Fibroblast of lung (primary cell): Measurements from ENCODE around the gene SHISA8. TPM values are rescaled to one million over a fixed set of nuclear protein-coding genes. Genes with fewer than 3 reads are reported as not detected.

ENCODE experiments used
- DNase-seq, 2 donors: peaks; one replicate each; pipeline versions ENCODE4 v3.0.0 to v3.0.0-alpha.2; 2010; ENCODE audit warnings: low read depth in 2 of 2
- H2AFZ ChIP-seq: 2 replicates; pipeline ENCODE4 v1.5.1; 2012; ENCODE audit warnings: low read length, control low read depth, inconsistent platforms
- H3K27ac ChIP-seq: 2 replicates; pipeline ENCODE4 v1.5.1; 2011; ENCODE audit warnings: low read length, control low read depth; ENCODE audit not compliant: insufficient read depth
- H3K27me3 ChIP-seq: 2 replicates; pipeline ENCODE4 v1.5.1; 2011; ENCODE audit warnings: mild to moderate bottlenecking, low read length; ENCODE audit not compliant: control insufficient read depth, insufficient read depth
- H3K36me3 ChIP-seq: 2 replicates; pipeline ENCODE4 v1.5.1; 2011; ENCODE audit warnings: low read length; ENCODE audit not compliant: control insufficient read depth, insufficient read depth
- H3K4me1 ChIP-seq: 2 replicates; pipeline ENCODE4 v1.5.1; 2011; ENCODE audit warnings: low read length; ENCODE audit not compliant: control insufficient read depth, insufficient read depth; ENCODE audit errors: extremely low read depth
- H3K4me2 ChIP-seq: 2 replicates; pipeline ENCODE4 v1.5.1; 2011; ENCODE audit warnings: low read length, control low read depth; ENCODE audit not compliant: insufficient read depth; ENCODE audit errors: extremely low read depth
- H3K4me3 ChIP-seq, 4 experiments: fragments of 200-600 bp in 1 of 4; sonication (generic) in 1 of 4; replicated peaks in 1 of 4; 2 replicates each; pipeline ENCODE4 v1.5.1; 2011 to 2016; ENCODE audit warnings: low read length in 4 of 4, low read depth in 3 of 4, mild to moderate bottlenecking in 3 of 4, control low read depth in 2 of 4, inconsistent platforms in 1 of 4, mixed read lengths in 1 of 4; ENCODE audit not compliant: insufficient read depth in 1 of 4; ENCODE audit errors: control extremely low read depth in 1 of 4
- H3K79me2 ChIP-seq: 2 replicates; pipeline ENCODE4 v1.5.1; 2012; ENCODE audit warnings: mild to moderate bottlenecking, low read length, inconsistent platforms; ENCODE audit not compliant: control insufficient read depth, insufficient read depth
- H3K9ac ChIP-seq: 2 replicates; pipeline ENCODE4 v1.5.1; 2011; ENCODE audit warnings: mild to moderate bottlenecking, low read length, control low read depth; ENCODE audit not compliant: insufficient read depth
- H3K9me3 ChIP-seq: 2 replicates; pipeline ENCODE4 v1.5.1; 2012; ENCODE audit warnings: low read depth, low read length; ENCODE audit not compliant: control insufficient read depth, insufficient read depth
- H4K20me1 ChIP-seq: 2 replicates; pipeline ENCODE4 v1.5.1; 2011; ENCODE audit warnings: low read length; ENCODE audit not compliant: control insufficient read depth, insufficient read depth; ENCODE audit errors: extremely low read depth
- EZH2 ChIP-seq: IDR thresholded peaks from 2 replicates; pipeline ENCODE4 v1.5.1; 2012; ENCODE audit warnings: low read length, control low read depth, mild to moderate bottlenecking; ENCODE audit errors: missing control alignments
- polyA plus RNA-seq, 2 donors: library from polyadenylated mRNA; depleted of rRNA in 1 of 2; stranded (reverse) in 1 of 2; unstranded in 1 of 2; fragments of >200 nt; gene quantifications; 2 replicates each; pipeline ENCODE4 v1.2.1, GENCODE V29; 2011 to 2012; ENCODE audit warnings: missing spikeins in 1 of 2
- total RNA-seq: library from RNA; depleted of rRNA; stranded (reverse); fragments of >200 nt; gene quantifications from 2 replicates; pipeline ENCODE4 v1.2.1, GENCODE V29; 2014
- TF ChIP-seq, protein P1 (sequence below), 2 donors: IDR thresholded peaks in 1 of 2; conservative IDR thresholded peaks in 1 of 2; 1 replicate in 1 of 2; 2 replicates in 1 of 2; pipeline ENCODE4 v1.5.1; 2011 to 2012; ENCODE audit warnings: low read length in 2 of 2, control low read depth in 1 of 2, inconsistent platforms in 1 of 2, low read depth in 1 of 2, mild to moderate bottlenecking in 1 of 2

SHISA8 gene
- total and polyA plus RNA-seq, 2 donors (not counting 1 experiment from before 2014, with no cell fraction given): not detected

DNA sequence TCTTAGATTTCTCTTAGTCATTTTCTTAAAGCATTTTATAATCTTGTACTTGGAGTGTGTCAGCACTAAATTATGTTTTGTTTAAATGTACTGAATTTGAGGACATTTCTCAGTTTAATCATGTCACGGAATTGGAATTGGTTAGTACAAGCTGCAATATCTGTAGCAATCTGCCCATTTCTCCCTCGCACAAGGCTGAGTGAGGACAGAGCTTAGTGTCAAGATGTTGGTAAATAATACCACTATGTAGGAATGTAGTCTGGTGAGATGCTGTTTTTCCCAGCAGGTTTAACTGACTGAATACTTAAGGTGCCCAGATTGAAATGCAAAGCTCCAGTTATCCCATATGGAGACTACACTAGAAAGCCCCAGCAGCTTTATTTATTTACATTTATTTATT lies 51.4 kb downstream of the SHISA8 start:
- Histone ChIP-seq H3K9me3 (no peaks in the 10 kb centered on the region), H2AFZ (no peak overlapping the region), H3K4me1 (peaks cover 4% of the 10 kb centered on the region), H3K4me2 (no peak overlapping the region), H3K9ac (no peak overlapping the region), H3K36me3 (peaks cover 4% of the 10 kb centered on the region), H3K79me2 (peaks cover 28% of the 10 kb centered on the region), H3K27ac (no peak overlapping the region), H4K20me1 (peaks cover 5% of the 10 kb centered on the region), H3K27me3 (no peaks in the 10 kb centered on the region), H3K4me3 (no peak overlapping the region)
- TF ChIP-seq, protein P1, sequence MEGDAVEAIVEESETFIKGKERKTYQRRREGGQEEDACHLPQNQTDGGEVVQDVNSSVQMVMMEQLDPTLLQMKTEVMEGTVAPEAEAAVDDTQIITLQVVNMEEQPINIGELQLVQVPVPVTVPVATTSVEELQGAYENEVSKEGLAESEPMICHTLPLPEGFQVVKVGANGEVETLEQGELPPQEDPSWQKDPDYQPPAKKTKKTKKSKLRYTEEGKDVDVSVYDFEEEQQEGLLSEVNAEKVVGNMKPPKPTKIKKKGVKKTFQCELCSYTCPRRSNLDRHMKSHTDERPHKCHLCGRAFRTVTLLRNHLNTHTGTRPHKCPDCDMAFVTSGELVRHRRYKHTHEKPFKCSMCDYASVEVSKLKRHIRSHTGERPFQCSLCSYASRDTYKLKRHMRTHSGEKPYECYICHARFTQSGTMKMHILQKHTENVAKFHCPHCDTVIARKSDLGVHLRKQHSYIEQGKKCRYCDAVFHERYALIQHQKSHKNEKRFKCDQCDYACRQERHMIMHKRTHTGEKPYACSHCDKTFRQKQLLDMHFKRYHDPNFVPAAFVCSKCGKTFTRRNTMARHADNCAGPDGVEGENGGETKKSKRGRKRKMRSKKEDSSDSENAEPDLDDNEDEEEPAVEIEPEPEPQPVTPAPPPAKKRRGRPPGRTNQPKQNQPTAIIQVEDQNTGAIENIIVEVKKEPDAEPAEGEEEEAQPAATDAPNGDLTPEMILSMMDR (conservative IDR thresholded peaks at IDR 0.05 in 1 of 2, IDR thresholded peaks at IDR 0.05 in 1 of 2; ENCODE audit: low read depth in 1 of 2, low read length in 2 of 2): no peak
- TF ChIP-seq EZH2: no peak
- DNase-seq: peak in 1 of 2 donors; percentile 80

DNA sequence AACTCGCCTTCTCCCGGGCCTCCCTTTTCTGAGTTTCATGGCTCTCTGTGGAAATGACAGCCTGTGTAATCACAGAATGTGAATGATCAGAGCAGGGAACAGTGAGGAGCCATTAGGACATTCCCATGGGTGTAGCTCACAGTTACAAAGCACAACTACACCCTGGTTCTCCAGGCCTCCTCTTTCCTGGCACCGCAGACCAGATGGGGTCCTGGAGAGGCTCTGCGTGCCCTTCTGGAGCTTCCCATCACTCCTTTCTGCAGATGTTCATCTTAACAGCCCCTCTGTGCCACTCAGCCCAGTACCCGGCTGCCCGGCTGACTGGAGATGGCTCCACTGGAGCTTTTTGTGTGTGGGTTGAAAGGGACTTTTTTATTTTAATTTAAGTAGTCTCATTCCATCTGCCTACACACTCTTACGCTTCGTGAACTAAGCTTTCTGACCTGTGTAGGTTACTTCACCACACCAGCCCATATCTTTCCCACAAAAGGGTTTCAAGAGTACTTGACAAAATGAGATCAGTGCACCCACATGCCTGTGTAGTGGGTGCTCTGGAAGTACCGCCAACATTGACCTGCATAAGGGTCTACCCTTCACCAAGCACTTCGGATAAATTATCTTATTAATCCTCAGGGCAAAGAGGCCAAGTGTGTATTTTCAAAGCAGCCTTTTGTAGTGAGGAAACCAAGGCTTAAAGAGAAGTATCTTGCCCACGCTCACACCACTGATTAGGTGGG lies 52.2 kb downstream of the SHISA8 start:
- Histone ChIP-seq H3K4me3 (no peak overlapping the region), H3K36me3 (peaks cover 2% of the 10 kb centered on the region), H4K20me1 (peaks cover 5% of the 10 kb centered on the region), H3K9me3 (no peaks in the 10 kb centered on the region), H3K4me2 (no peak overlapping the region), H3K9ac (no peak overlapping the region), H3K27ac (no peak overlapping the region), H3K27me3 (no peaks in the 10 kb centered on the region), H2AFZ (no peak overlapping the region), H3K79me2 (peaks cover 32% of the 10 kb centered on the region), H3K4me1 (peaks cover 4% of the 10 kb centered on the region)
- TF ChIP-seq, protein P1 (conservative IDR thresholded peaks at IDR 0.05 in 1 of 2, IDR thresholded peaks at IDR 0.05 in 1 of 2; ENCODE audit: low read depth in 1 of 2, low read length in 2 of 2): no peak
- TF ChIP-seq EZH2: no peak
- peak; percentile 34 to 51 for DNase-seq

DNA sequence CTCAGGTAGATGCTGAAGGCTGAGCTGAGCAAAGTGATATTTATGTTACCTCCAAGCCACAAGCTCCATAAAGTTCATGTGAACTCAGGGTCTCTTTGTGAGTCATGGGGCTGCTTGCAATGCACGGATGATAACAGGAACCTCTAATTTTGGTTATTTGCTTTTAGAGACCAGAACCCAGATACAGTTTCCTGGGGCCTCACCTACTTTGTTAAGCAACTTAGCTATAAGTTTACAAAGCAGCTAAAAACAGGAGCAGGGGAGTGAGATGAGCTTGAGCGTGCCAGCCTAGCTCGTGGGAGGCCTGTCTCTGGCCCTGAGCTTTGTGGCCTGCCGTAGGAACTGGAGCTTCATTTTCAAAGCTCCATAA lies 52.7 kb downstream of the SHISA8 start:
- Histone ChIP-seq H3K9me3 (no peaks in the 10 kb centered on the region), H3K79me2 (peaks cover 32% of the 10 kb centered on the region), H3K27ac (no peak overlapping the region), H4K20me1 (peaks cover 5% of the 10 kb centered on the region), H3K27me3 (no peaks in the 10 kb centered on the region), H3K4me3 (no peak overlapping the region), H2AFZ (no peak overlapping the region), H3K36me3 (peaks cover 2% of the 10 kb centered on the region), H3K4me2 (no peak overlapping the region), H3K4me1 (peaks cover 7% of the 10 kb centered on the region), H3K9ac (no peak overlapping the region)
- TF ChIP-seq EZH2: no peak
- TF ChIP-seq, protein P1 (conservative IDR thresholded peaks at IDR 0.05 in 1 of 2, IDR thresholded peaks at IDR 0.05 in 1 of 2; ENCODE audit: low read depth in 1 of 2, low read length in 2 of 2): no peak
- DNase-seq: peak; percentile 18 to 37

Other genes starting within 250 kb of the SHISA8 start
- gene SNU13, start 226.2 kb downstream of the SHISA8 start, total RNA-seq: 61.6 and 67.5 TPM in 2 replicates
- 164 and 230 TPM in 2 replicates for gene SNU13, start 226.2 kb downstream of the SHISA8 start, polyA plus RNA-seq
- gene MEI1, start 215.6 kb downstream of the SHISA8 start, total RNA-seq: 0.26 and 0.33 TPM in 2 replicates
- 0.75 and 4.3 TPM in 2 replicates for gene MEI1, start 215.6 kb downstream of the SHISA8 start, polyA plus RNA-seq
- 9.2 and 13.7 TPM in 2 replicates for gene CCDC134, start 114.4 kb downstream of the SHISA8 start, total RNA-seq
- 3.0 and 5.0 TPM in 2 replicates for gene CCDC134, start 114.4 kb downstream of the SHISA8 start, polyA plus RNA-seq
- gene SREBF2, start 82.0 kb downstream of the SHISA8 start, total RNA-seq: 60.9 and 103 TPM in 2 replicates
- 45.5 and 51.7 TPM in 2 replicates for gene SREBF2, start 82.0 kb downstream of the SHISA8 start, polyA plus RNA-seq
- gene TNFRSF13C, start 11.7 kb upstream of the SHISA8 start, total RNA-seq: under 0.01 TPM in 2 replicates
- 0.03 and 0.15 TPM in 2 replicates for gene TNFRSF13C, start 11.7 kb upstream of the SHISA8 start, polyA plus RNA-seq
- 0.77 and 11.6 TPM in 2 replicates for gene CENPM, start 32.1 kb upstream of the SHISA8 start, total RNA-seq
- gene CENPM, start 32.1 kb upstream of the SHISA8 start, polyA plus RNA-seq: 5.9 and 23.4 TPM in 2 replicates
- 0.26 and 0.33 TPM in 2 replicates for gene SEPTIN3, start 54.4 kb upstream of the SHISA8 start, total RNA-seq
- 0.05 and 0.24 TPM in 2 replicates for gene SEPTIN3, start 54.4 kb upstream of the SHISA8 start, polyA plus RNA-seq
- 1.3 and 1.8 TPM in 2 replicates for gene WBP2NL, start 83.7 kb upstream of the SHISA8 start, total RNA-seq
- 0.05 and 0.10 TPM in 2 replicates for gene WBP2NL, start 83.7 kb upstream of the SHISA8 start, polyA plus RNA-seq
- 26.7 and 43.4 TPM in 2 replicates for gene NAGA, start 155.7 kb upstream of the SHISA8 start, total RNA-seq
- 24.5 and 36.5 TPM in 2 replicates for gene NAGA, start 155.7 kb upstream of the SHISA8 start, polyA plus RNA-seq
- 20.0 and 24.9 TPM in 2 replicates for gene PHETA2, start 159.2 kb upstream of the SHISA8 start, total RNA-seq
- 9.6 and 19.2 TPM in 2 replicates for gene PHETA2, start 159.2 kb upstream of the SHISA8 start, polyA plus RNA-seq
- 4.9 and 9.1 TPM in 2 replicates for gene SMDT1, start 164.6 kb upstream of the SHISA8 start, total RNA-seq
- 31.8 and 39.5 TPM in 2 replicates for gene SMDT1, start 164.6 kb upstream of the SHISA8 start, polyA plus RNA-seq
- 55.2 and 68.5 TPM in 2 replicates for gene NDUFA6, start 175.7 kb upstream of the SHISA8 start, total RNA-seq
- gene NDUFA6, start 175.7 kb upstream of the SHISA8 start, polyA plus RNA-seq: 87.8 and 100 TPM in 2 replicates
- gene CYP2D6, start 215.7 kb upstream of the SHISA8 start, total RNA-seq: 0.26 and 0.33 TPM in 2 replicates
- gene CYP2D6, start 215.7 kb upstream of the SHISA8 start, polyA plus RNA-seq: 0.06 and 0.09 TPM in 2 replicates